Measurements from ENCODE around the gene NSG2. TPM values are rescaled to one million over a fixed set of nuclear protein-coding genes. Genes with fewer than 3 reads are reported as not detected.
"Not testable (repeated sequence)": the region's sequence is repeated elsewhere in the genome, so short reads cannot be mapped to it uniquely, and the experiment has no call there.

NSG2 gene
- total RNA-seq, 4 donors from 2014 or later: 2.3 TPM; not detected in 3

- H3K4me1 ChIP-seq: no peaks in the 10 kb centered on the region
- no peak overlapping the region for H3K27ac ChIP-seq
- no peak overlapping the region for H3K4me3 ChIP-seq
- intact Hi-C loops (cut with DNase I; ENCODE audit: low total_unique reads): no loop called here
- no peaks in the 10 kb centered on the region for H3K27me3 ChIP-seq
- no peaks in the 10 kb centered on the region for H3K36me3 ChIP-seq
- no peak for DNase-seq
- TF ChIP-seq CTCF (IDR thresholded peaks at IDR 0.05): no peak
- TF ChIP-seq POLR2A (IDR thresholded peaks at IDR 0.05): no peak
- H3K9me3 ChIP-seq: no peaks in the 10 kb centered on the region
Observed at GRCh38 chr5:174145091-174145490, 99.6 kb downstream of the NSG2 start.

GRCh38 chr5:174145821-174146220 is 100.3 kb downstream of the NSG2 start:
- Histone ChIP-seq H3K4me3 (no peak overlapping the region), H3K36me3 (no peaks in the 10 kb centered on the region), H3K4me1 (no peaks in the 10 kb centered on the region), H3K27ac (no peak overlapping the region), H3K9me3 (no peaks in the 10 kb centered on the region), H3K27me3 (no peaks in the 10 kb centered on the region)
- no peak for DNase-seq
- intact Hi-C loops (cut with DNase I; ENCODE audit: low total_unique reads): no loop called here
- no peak for TF ChIP-seq POLR2A (IDR thresholded peaks at IDR 0.05)
- no peak for TF ChIP-seq CTCF (IDR thresholded peaks at IDR 0.05)

- Histone ChIP-seq H3K4me1 (no peaks in the 10 kb centered on the region), H3K4me3 (no peak overlapping the region), H3K36me3 (no peaks in the 10 kb centered on the region), H3K27me3 (no peaks in the 10 kb centered on the region), H3K9me3 (no peaks in the 10 kb centered on the region), H3K27ac (no peak overlapping the region)
- no peak for DNase-seq
- TF ChIP-seq CTCF (IDR thresholded peaks at IDR 0.05) (no peak), POLR2A (IDR thresholded peaks at IDR 0.05) (no peak)
- intact Hi-C loops (cut with DNase I; ENCODE audit: low total_unique reads): no loop called here
Observed at GRCh38 chr5:174146556-174146955, 101.0 kb downstream of the NSG2 start.

GRCh38 chr5:174147012-174147411 is 101.5 kb downstream of the NSG2 start:
- H3K4me3 ChIP-seq; H3K36me3 ChIP-seq; DNase-seq; H3K9me3 ChIP-seq; H3K27me3 ChIP-seq; intact Hi-C loops (cut with DNase I; ENCODE audit: low total_unique reads); H3K27ac ChIP-seq; H3K4me1 ChIP-seq: not testable (repeated sequence)

GRCh38 chr5:174147551-174147950 is 102.0 kb downstream of the NSG2 start:
- Histone ChIP-seq H3K4me3 (no peak overlapping the region), H3K27ac (no peak overlapping the region), H3K27me3 (no peaks in the 10 kb centered on the region), H3K9me3 (no peaks in the 10 kb centered on the region), H3K36me3 (no peaks in the 10 kb centered on the region), H3K4me1 (no peaks in the 10 kb centered on the region)
- DNase-seq: no peak
- intact Hi-C loops (cut with DNase I; ENCODE audit: low total_unique reads): no loop called here
- no peak for TF ChIP-seq POLR2A (IDR thresholded peaks at IDR 0.05)
- no peak for TF ChIP-seq CTCF (IDR thresholded peaks at IDR 0.05)

GRCh38 chr5:174148721-174149120 is 103.2 kb downstream of the NSG2 start:
- intact Hi-C loops (cut with DNase I; ENCODE audit: low total_unique reads): no loop called here
- H3K4me1 ChIP-seq: no peaks in the 10 kb centered on the region
- no peaks in the 10 kb centered on the region for H3K27me3 ChIP-seq
- no peak overlapping the region for H3K4me3 ChIP-seq
- no peak for TF ChIP-seq POLR2A (IDR thresholded peaks at IDR 0.05)
- TF ChIP-seq CTCF (IDR thresholded peaks at IDR 0.05): no peak
- no peaks in the 10 kb centered on the region for H3K36me3 ChIP-seq
- no peak overlapping the region for H3K27ac ChIP-seq
- H3K9me3 ChIP-seq: no peaks in the 10 kb centered on the region
- no peak for DNase-seq
